HG03159 (cell line): ENCODE measurements around the gene CARD16.
"Not testable (repeated sequence)": the region's sequence is repeated elsewhere in the genome, so short reads cannot be mapped to it uniquely, and the experiment has no call there.

Experiments used
- ATAC-seq: cut with Tn5 transposase; IDR thresholded peaks from one replicate; pipeline ENCODE4 v1.9.1; 2021; ENCODE audit warnings: mild to moderate bottlenecking, moderate library complexity; ENCODE audit not compliant: unreplicated experiment

CARD16 gene

GRCh38 chr11:105044557-105045524 lies at the start of gene CARD16:
Gene CARD16, minus strand, starts transcription at chr11:105045335. Its CDS starts 38 bp downstream, at chr11:105045297.
- peak; percentile 99 for ATAC-seq

DNA sequence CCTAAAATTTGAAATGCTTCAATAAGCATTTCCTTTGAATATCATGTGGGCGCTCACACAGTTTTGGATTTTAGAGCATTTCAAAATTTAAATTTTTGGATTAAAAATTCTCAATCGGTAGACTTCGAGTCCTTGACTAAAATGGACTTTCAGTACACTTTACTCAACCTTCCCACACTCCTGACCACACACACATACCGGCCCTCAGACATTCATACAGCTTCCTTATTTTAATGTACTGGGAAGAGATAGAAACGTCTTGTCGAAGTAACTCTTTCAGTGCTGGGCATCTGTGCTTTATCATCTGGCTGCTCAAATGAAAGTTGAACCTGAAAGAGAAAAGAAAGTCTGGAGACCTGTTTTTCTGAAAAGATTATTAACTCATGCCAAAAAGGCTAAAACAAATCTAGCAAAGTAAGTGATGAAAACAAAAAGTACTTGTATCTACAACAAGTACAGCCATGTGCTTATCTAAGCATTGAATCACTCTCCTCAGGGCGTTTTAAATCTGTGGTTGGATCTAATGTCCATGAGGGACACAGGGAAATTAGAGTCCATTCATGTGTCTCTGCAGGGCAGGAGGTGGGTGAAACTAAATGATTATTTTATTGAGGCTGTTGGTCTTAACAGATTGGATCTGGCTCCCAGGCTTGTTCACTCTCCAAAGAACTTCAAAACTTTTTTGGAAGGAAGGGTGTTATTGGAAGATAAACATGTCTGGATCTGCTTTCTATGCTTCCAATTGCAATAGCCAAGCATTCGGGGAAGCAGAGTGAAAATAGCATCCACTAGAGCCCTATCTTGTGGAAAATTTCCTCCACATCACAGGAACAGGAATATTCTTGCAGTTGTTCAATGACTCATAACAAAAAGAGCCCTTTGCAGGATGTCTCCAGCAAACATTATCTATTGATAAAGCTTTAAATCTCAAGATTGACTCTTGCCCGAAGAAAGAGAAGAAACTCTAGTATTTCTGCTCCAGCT lies 47.4 kb upstream of the CARD16 start:
- ATAC-seq = no peak

- ATAC-seq = no peak
Observed at GRCh38 chr11:105081412-105082150, 36.4 kb upstream of the CARD16 start.

DNA sequence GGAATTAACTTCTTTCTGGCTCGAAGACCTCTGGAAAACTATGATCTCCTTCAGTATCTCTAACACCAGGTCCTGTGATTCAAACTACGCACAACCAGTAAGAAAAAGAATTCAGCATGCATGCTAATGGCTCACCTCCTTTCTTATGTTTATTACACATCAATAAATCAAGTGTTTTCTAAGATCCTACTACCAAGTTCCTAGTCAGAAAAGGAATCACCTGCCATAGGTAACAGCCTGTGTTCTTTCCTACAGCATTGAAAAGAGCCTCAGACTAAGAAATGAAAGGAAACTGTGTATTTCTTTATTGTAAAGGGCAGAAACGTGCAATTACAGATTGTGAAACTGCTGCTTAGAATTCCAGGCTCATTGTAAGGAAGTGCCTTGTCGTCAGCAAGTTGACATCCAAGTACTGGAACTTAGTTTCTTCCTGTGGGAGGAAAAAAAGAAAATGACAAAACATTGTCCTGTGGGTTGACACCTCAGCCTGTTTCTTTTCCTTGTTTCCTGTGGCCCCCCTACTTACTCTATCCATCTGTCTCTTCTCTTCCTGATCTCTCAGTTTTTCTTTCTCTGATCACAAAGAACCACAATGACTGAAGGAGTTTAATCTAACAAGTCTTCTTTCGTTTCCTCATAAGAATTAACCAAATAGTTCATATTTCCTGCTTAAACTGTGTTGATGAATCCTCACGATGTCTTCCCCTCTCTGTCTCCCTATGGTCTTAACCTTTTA lies 35.2 kb upstream of the CARD16 start:
- not testable (repeated sequence) for ATAC-seq

GRCh38 chr11:105078283-105078682 lies 33.1 kb upstream of the CARD16 start:
- no peak for ATAC-seq

- not testable (repeated sequence) for ATAC-seq
Observed at GRCh38 chr11:105077141-105077790, 32.1 kb upstream of the CARD16 start.

DNA sequence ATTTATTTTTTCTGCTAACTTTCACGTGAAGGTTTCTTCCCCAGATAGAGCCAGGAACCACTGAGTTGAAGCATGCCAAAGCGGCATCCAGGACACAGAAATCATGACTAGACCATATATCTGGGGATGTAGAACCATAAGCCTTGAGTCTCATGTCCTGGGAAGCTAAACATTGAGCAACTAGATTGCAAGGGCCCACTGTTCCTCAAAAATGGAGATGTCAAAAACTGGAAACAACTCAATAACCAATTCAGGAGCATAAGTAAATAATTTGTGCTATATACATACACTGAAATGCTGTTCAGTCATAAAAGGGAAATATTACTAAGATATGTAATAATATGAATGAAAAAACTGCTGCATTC lies 29.0 kb upstream of the CARD16 start:
- no peak for ATAC-seq

GRCh38 chr11:105073456-105074165 lies 28.5 kb upstream of the CARD16 start:
- ATAC-seq = no peak

DNA sequence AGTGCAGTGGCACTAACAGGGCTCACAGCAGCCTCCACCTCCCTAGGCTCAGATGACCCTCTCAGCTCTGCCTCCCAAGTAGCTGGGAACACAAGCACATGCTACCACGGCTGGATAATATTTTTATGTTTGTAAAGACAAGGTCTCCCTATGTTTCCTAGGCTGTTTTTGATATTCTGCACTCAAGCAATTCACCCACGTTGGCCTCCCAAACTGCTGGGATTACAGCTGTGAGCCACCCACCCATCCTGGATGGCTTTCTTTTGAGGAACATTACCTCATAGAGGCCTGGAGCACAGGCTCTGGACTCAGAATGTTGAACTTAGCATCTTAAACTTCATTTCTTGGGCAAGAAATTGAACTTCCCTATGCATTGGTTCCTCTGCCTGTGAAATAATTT lies 26.9 kb upstream of the CARD16 start:
- not testable (repeated sequence) for ATAC-seq

DNA sequence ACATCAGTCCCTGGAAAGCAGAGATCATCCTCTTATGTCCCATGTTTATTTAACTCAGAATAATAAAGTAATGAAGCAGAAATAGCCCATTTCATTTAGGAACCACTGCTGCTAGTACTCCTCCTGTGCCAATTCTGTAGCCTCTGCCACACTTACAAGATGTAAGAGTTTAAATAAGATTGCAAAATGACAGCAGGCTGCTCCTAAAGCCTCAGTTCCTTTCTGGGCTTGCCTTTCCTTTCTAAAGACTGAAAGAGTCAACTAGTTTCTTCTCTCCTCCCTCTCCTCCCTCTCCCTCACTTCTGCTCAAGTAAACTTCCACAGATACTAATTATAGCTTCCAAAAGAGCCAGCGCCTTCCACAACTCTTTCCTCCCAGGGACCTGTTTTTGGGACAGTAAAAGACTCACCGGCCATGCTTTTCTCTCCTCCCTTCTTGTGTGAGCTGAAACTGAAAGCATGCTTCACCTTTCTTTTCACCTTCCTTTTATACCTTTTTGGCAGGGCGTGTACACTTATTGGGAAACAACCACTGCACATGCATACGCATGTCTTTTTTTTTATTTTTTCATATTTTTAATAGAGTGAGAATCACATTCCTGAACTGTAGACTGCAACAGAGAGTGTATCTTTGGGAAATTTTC lies 26.1 kb upstream of the CARD16 start:
- no peak for ATAC-seq

DNA sequence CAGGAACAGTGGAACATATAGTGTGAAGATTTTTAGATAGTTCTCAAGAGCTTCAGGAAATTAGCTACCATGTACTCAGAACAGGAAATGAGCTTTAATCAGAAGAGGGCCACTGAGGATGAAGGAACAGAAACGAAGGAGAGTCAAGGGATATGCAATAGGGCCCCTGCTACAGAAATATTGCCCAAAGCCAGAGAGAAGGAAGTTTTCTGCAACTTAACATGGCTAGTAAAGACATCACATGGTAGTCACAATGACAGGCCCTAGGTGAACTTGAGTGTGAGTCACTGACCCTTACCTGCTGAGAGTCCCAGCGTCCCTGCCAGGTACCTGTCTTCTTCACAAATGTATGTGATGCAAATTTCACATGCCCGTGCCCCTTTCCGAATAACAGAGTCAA lies 25.2 kb upstream of the CARD16 start:
- ATAC-seq = no peak

DNA sequence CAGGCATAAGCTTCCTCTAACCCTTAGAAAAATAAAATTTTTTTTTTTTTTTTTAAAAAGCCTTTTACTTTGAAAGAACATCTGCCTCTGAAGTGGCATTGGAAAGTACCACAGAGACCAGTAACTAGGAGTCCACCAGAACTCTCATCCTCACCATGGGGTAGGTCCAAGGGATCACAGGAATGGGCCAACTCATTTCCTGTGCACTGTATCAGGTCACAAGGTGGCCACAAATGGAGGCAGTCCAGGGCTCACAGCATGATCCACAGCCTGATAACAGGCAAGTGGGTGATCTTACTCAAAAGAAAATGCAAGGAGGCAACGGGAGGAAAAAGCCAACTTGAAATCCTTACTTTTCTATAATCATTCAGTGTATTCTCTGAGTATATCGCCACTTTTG lies 24.6 kb upstream of the CARD16 start:
- not testable (repeated sequence) for ATAC-seq

DNA sequence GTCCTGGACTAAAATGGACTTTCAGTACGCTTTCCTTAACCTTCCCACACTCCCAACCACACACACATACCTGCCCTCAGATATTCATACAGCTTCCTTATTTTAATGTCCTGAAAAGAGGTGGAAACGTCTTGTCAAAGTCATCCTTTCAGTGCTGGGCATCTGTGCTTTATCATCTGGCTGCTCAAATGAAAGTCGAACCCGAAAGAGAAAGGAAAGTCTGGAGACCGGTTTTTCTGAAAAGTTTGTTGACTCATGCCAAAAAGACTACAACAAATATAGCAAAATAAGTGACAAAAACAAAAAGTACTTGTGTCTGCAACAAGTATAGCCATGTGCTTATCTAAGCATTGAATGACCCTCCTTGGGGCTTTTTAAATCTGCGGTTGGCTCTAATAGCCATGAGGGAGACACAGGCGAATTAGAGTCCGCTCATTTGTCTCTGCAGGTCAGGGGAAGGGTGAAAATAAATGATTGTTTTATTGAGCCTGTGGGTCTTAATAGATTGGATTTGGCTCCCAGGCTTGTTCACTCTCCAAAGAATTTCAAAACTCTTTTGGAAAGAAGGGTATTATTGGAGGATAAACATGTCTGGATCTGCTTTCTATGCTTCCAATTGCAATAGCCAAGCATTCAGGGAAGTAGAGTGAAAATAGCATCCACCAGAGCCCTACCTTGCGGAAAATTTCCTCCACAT lies 18.3 kb upstream of the CARD16 start:
- ATAC-seq = not testable (repeated sequence)

- no peak for ATAC-seq
Observed at GRCh38 chr11:105057432-105057831, 12.3 kb upstream of the CARD16 start.

- ATAC-seq = no peak
Observed at GRCh38 chr11:105056446-105056845, 11.3 kb upstream of the CARD16 start.

DNA sequence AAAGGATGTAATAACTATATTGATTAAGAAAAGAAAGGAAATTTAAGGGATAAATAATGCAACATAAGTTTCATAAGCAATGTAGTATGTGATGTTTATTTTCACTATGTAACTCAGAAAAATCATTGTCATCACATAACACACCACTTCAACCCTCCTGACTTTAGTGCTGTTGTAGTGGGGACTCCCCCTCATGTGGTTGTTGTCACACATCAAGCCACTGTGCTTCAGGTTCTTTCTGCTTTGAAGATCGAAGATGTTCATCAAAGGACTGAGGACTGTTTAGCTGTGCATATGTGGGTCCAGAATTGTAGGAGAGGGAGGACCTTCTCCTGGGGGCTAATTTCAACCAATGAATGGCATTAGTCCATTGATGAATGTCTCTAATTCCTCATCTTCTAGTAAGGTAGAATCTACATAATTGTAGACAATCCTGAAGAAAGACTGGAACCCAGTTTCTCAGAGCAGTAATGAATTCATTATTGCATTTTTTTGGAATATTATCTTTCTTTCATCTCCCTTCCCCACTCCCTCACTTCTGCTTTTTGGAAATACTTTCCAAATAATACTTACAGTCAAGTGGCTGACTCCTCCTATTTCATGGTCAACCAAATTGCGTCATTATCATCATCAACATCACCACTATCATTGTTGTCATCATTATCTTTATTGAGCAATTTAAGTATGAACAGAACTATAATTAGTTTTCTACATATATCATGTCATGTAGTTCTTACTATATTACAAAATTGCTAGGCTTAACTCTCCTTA lies 9.8 kb upstream of the CARD16 start:
- no peak for ATAC-seq

DNA sequence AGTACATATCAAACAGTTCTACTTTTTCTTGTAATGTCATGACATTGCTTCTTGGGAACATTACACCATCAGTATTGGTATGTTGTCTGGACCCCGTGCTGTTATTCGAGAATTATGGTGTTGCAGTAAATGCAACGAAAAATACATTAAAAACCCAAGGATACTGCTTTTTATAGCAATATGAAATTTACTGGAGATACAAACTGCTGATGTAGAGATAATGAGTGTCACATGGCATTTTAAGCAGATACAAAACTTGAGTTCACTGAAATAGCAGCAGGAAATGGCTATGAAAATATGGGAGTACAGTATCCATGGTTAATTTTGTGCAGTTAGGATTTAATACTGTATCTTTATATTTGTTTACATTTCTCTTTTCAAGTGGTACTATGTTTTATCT lies 7.4 kb upstream of the CARD16 start:
- ATAC-seq = no peak
